SK-N-SH treated with all-trans-retinoic acid at 6 μM for 48 hours (cell line): ENCODE measurements around the gene MYRF.

ENCODE experiments used
- ATAC-seq: fragments of 200-7000 bp; cut with Tn5 transposase; 3 replicates; pipeline ENCODE4 v1.9.1; 2020; ENCODE audit warnings: mild to moderate bottlenecking, moderate library complexity
- ARNTL ChIP-seq: fragments of 450-650 bp; formaldehyde crosslinking; IDR thresholded peaks from 2 replicates; pipeline ENCODE4 v1.5.0; 2020; ENCODE audit warnings: low read depth, mild to moderate bottlenecking, moderate library complexity, borderline replicate concordance
- BACH2 ChIP-seq: fragments of 250-450 bp; sonication (Bioruptor Pico); IDR thresholded peaks from 2 replicates; pipeline ENCODE4 v1.9.0; 2021; ENCODE audit warnings: mild to moderate bottlenecking, borderline replicate concordance
- CSDC2 ChIP-seq: fragments of 250-450 bp; sonication (Bioruptor Pico); IDR thresholded peaks from 2 replicates; pipeline ENCODE4 v1.5.0; 2020; ENCODE audit warnings: mild to moderate bottlenecking, moderate library complexity
- ESRRG ChIP-seq: fragments of 250-450 bp; sonication (Bioruptor Pico); IDR thresholded peaks from 2 replicates; pipeline ENCODE4 v1.6.1; 2021; ENCODE audit warnings: mild to moderate bottlenecking
- GLIS3 ChIP-seq: fragments of 250-450 bp; sonication (Bioruptor Pico); IDR thresholded peaks from 2 replicates; pipeline ENCODE4 v1.5.0; 2020; ENCODE audit warnings: mild to moderate bottlenecking, moderate library complexity
- ISL1 ChIP-seq: fragments of 250-450 bp; sonication (Bioruptor Pico); IDR thresholded peaks from 2 replicates; pipeline ENCODE4 v2.1.2; 2022; ENCODE audit warnings: mild to moderate bottlenecking, moderate library complexity
- OSR1 ChIP-seq: fragments of 250-450 bp; sonication (Bioruptor Pico); IDR thresholded peaks from 2 replicates; pipeline ENCODE4 v1.8.0; 2022; ENCODE audit warnings: moderate library complexity, mild to moderate bottlenecking, inconsistent platforms
- PPARA ChIP-seq: fragments of 250-450 bp; sonication (Bioruptor Pico); IDR thresholded peaks from 2 replicates; pipeline ENCODE4 v1.5.0; 2020; ENCODE audit warnings: mild to moderate bottlenecking, borderline replicate concordance
- RARB ChIP-seq: fragments of 250-450 bp; sonication (Bioruptor Pico); IDR thresholded peaks from 2 replicates; pipeline ENCODE4 v1.8.0; 2021; ENCODE audit warnings: mild to moderate bottlenecking, moderate library complexity
- SNAI2 ChIP-seq: fragments of 250-450 bp; sonication (Bioruptor Pico); IDR thresholded peaks from 2 replicates; pipeline ENCODE4 v1.5.0; 2020; ENCODE audit warnings: mild to moderate bottlenecking, moderate library complexity
- TCF4 ChIP-seq: fragments of 250-450 bp; sonication (Bioruptor Pico); IDR thresholded peaks from 2 replicates; pipeline ENCODE4 v1.8.0; 2021; ENCODE audit warnings: mild to moderate bottlenecking, moderate library complexity, borderline replicate concordance
- TOX ChIP-seq: fragments of 250-450 bp; sonication (Bioruptor Pico); IDR thresholded peaks from 2 replicates; pipeline ENCODE4 v1.8.0; 2021; ENCODE audit warnings: mild to moderate bottlenecking, moderate library complexity, borderline replicate concordance
- ZC3H10 ChIP-seq: fragments of 250-450 bp; sonication (Bioruptor Pico); IDR thresholded peaks from 2 replicates; pipeline ENCODE4 v1.5.1; 2021; ENCODE audit warnings: mild to moderate bottlenecking, moderate library complexity
- ZFP30 ChIP-seq: fragments of 450-650 bp; formaldehyde crosslinking; IDR thresholded peaks from 2 replicates; pipeline ENCODE4 v1.5.0; 2022; ENCODE audit warnings: mild to moderate bottlenecking, moderate library complexity
- ZNF565 ChIP-seq: fragments of 450-650 bp; formaldehyde crosslinking; conservative IDR thresholded peaks from 2 replicates; pipeline ENCODE4 v1.5.0; 2020; ENCODE audit warnings: low read depth, mild to moderate bottlenecking, moderate library complexity
- ZNF70 ChIP-seq: fragments of 450-650 bp; formaldehyde crosslinking; IDR thresholded peaks from 2 replicates; pipeline ENCODE4 v1.5.0; 2020; ENCODE audit warnings: mild to moderate bottlenecking, moderate library complexity
- ZNF8 ChIP-seq: fragments of 450-650 bp; formaldehyde crosslinking; IDR thresholded peaks from 2 replicates; pipeline ENCODE4 v1.5.0; 2020; ENCODE audit warnings: mild to moderate bottlenecking, moderate library complexity
- TF ChIP-seq, protein P1 (sequence below): fragments of 250-450 bp; sonication (Bioruptor Pico); IDR thresholded peaks from 2 replicates; pipeline ENCODE4 v1.5.1; 2021; ENCODE audit warnings: mild to moderate bottlenecking, moderate library complexity
- TF ChIP-seq, protein P2 (sequence below): fragments of 250-450 bp; sonication (Bioruptor Pico); IDR thresholded peaks from 2 replicates; pipeline ENCODE4 v1.5.0; 2020; ENCODE audit warnings: mild to moderate bottlenecking, moderate library complexity
- TF ChIP-seq, protein P3 (sequence below): fragments of 250-450 bp; sonication (Bioruptor Pico); IDR thresholded peaks from 2 replicates; pipeline ENCODE4 v1.8.0; 2021; ENCODE audit warnings: low read depth, mild to moderate bottlenecking, moderate library complexity, borderline replicate concordance
- TF ChIP-seq, protein P4 (sequence below): fragments of 250-450 bp; sonication (Bioruptor Pico); IDR thresholded peaks from 2 replicates; pipeline ENCODE4 v1.5.1; 2020; ENCODE audit warnings: low read depth, mild to moderate bottlenecking, moderate library complexity
- TF ChIP-seq, protein P5 (sequence below): fragments of 250-450 bp; sonication (Bioruptor Pico); IDR thresholded peaks from 2 replicates; pipeline ENCODE4 v1.8.0; 2020; ENCODE audit warnings: mild to moderate bottlenecking, moderate library complexity, borderline replicate concordance

The MYRF gene

DNA sequence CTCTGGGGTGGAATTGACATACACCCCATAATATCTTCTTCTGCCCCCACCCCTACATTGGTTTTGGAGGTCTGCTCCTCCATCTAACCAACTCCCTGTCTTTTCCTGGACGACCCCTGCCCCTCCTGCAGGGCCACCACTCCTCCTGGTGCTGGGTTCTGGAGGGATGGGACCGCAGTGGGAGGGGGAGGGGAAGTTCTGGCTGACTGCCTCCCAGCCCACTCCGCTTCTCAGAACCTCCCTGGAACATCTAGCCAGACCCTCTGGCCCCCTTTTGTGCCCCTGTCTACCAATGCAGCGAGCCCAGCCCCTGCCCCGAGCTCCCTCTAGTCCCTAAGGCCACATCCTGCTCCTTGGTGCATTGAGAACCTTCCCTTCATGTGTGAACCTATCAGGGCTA is 1.2 kb downstream of the MYRF start (continued):
- TF ChIP-seq, protein P1, sequence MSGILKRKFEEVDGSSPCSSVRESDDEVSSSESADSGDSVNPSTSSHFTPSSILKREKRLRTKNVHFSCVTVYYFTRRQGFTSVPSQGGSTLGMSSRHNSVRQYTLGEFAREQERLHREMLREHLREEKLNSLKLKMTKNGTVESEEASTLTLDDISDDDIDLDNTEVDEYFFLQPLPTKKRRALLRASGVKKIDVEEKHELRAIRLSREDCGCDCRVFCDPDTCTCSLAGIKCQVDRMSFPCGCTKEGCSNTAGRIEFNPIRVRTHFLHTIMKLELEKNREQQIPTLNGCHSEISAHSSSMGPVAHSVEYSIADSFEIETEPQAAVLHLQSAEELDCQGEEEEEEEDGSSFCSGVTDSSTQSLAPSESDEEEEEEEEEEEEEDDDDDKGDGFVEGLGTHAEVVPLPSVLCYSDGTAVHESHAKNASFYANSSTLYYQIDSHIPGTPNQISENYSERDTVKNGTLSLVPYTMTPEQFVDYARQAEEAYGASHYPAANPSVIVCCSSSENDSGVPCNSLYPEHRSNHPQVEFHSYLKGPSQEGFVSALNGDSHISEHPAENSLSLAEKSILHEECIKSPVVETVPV (CRISPR knock-in tag), result no peak
- TF ChIP-seq SNAI2 (CRISPR knock-in tag) (no peak), ARNTL (CRISPR knock-in tag) (no peak), ZC3H10 (no peak), ZNF8 (CRISPR knock-in tag) (no peak), ZFP30 (CRISPR knock-in tag) (no peak)

DNA sequence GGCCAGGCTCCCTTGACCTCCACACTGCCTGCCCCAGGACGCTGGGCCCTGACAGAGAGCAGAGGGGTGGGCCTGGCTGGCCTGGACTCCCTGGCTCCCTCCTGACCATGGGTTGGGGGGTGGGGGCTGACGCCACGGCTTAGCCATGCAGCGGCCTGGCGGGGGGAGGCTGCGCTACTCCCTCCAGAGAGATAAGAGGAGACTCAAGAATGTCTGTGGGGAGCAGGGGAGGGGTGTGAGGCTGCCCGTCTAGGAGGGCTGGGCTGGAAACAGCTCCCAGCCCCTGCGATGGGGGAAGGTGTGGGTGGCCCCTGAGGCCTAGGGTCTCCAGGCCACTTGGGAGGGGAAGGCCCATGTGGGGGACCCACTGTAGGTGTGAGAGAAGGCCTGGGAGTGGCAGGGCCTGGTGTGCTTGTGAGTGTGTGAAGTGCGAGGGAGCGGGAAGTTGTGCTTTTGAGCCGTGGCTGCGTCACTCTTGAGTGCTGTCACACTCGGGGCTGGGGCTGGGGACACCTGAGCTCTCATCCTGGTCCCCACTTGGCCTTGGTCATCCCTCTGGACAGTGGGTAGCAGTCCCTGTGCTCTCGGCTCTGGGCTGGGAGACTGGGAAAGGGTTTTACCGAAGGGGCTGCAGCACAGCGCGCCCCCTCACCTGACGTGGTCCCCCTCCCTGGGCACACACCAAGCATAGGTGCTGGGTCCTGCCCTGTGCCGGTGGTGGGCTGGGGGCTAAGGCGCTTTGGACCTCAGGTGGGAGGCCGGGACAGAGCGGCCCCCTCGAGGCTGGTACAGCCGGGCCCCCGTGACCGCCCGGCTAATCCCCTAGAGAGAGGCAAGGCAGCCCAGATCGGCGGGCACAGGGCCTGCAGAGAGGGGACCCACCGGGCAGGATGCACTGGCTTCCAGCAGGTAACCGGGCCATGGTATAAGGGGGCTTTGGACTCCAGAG is 2.4 kb downstream of the MYRF start:
- no peak for TF ChIP-seq TCF4 (CRISPR knock-in tag)
- TF ChIP-seq ARNTL (CRISPR knock-in tag), result no peak
- TF ChIP-seq SNAI2 (CRISPR knock-in tag), result no peak
- TF ChIP-seq GLIS3 (CRISPR knock-in tag), result no peak
- TF ChIP-seq, protein P2, sequence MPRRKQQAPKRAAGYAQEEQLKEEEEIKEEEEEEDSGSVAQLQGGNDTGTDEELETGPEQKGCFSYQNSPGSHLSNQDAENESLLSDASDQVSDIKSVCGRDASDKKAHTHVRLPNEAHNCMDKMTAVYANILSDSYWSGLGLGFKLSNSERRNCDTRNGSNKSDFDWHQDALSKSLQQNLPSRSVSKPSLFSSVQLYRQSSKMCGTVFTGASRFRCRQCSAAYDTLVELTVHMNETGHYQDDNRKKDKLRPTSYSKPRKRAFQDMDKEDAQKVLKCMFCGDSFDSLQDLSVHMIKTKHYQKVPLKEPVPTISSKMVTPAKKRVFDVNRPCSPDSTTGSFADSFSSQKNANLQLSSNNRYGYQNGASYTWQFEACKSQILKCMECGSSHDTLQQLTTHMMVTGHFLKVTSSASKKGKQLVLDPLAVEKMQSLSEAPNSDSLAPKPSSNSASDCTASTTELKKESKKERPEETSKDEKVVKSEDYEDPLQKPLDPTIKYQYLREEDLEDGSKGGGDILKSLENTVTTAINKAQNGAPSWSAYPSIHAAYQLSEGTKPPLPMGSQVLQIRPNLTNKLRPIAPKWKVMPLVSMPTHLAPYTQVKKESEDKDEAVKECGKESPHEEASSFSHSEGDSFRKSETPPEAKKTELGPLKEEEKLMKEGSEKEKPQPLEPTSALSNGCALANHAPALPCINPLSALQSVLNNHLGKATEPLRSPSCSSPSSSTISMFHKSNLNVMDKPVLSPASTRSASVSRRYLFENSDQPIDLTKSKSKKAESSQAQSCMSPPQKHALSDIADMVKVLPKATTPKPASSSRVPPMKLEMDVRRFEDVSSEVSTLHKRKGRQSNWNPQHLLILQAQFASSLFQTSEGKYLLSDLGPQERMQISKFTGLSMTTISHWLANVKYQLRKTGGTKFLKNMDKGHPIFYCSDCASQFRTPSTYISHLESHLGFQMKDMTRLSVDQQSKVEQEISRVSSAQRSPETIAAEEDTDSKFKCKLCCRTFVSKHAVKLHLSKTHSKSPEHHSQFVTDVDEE, result no peak
- TF ChIP-seq ISL1 (CRISPR knock-in tag), result no peak
- TF ChIP-seq ESRRG (CRISPR knock-in tag), result no peak
- TF ChIP-seq BACH2 (CRISPR knock-in tag), result no peak
- no peak for TF ChIP-seq OSR1
- TF ChIP-seq, protein P1 (CRISPR knock-in tag), result no peak
- no peak for TF ChIP-seq ZNF8 (CRISPR knock-in tag)
- TF ChIP-seq CSDC2, result no peak
- TF ChIP-seq, protein P3, sequence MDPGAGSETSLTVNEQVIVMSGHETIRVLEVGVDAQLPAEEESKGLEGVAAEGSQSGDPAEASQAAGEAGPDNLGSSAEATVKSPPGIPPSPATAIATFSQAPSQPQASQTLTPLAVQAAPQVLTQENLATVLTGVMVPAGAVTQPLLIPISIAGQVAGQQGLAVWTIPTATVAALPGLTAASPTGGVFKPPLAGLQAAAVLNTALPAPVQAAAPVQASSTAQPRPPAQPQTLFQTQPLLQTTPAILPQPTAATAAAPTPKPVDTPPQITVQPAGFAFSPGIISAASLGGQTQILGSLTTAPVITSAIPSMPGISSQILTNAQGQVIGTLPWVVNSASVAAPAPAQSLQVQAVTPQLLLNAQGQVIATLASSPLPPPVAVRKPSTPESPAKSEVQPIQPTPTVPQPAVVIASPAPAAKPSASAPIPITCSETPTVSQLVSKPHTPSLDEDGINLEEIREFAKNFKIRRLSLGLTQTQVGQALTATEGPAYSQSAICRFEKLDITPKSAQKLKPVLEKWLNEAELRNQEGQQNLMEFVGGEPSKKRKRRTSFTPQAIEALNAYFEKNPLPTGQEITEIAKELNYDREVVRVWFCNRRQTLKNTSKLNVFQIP (CRISPR knock-in tag), result no peak
- TF ChIP-seq ZC3H10, result no peak
- no peak for TF ChIP-seq ZNF565 (CRISPR knock-in tag)
- TF ChIP-seq, protein P4, sequence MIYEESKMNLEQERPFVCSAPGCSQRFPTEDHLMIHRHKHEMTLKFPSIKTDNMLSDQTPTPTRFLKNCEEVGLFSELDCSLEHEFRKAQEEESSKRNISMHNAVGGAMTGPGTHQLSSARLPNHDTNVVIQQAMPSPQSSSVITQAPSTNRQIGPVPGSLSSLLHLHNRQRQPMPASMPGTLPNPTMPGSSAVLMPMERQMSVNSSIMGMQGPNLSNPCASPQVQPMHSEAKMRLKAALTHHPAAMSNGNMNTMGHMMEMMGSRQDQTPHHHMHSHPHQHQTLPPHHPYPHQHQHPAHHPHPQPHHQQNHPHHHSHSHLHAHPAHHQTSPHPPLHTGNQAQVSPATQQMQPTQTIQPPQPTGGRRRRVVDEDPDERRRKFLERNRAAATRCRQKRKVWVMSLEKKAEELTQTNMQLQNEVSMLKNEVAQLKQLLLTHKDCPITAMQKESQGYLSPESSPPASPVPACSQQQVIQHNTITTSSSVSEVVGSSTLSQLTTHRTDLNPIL (CRISPR knock-in tag), result no peak
- no peak for TF ChIP-seq ZFP30 (CRISPR knock-in tag)
- ATAC-seq, result no peak

DNA sequence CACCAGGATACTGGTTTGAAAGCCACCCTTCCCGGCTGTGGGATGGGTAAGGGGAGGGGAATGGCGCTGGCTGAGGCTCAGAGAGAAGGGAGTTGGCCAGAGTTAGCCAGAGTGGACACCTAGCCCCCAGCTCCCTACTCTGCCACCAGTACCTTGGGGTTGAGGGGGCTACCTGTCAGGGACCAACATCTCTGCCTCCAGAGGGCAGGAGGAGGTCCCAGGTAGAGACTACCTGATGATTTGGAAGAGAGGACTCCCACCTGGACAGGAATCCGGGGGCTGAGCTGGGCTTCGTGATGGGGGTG is 3.7 kb downstream of the MYRF start:
- no peak for ATAC-seq
- TF ChIP-seq, protein P4 (CRISPR knock-in tag), result no peak
- no peak for TF ChIP-seq TOX (CRISPR knock-in tag)
- TF ChIP-seq ZNF70 (CRISPR knock-in tag), result no peak
- no peak for TF ChIP-seq SNAI2 (CRISPR knock-in tag)
- TF ChIP-seq, protein P1 (CRISPR knock-in tag), result no peak
- no peak for TF ChIP-seq RARB (CRISPR knock-in tag)
- TF ChIP-seq ZNF565 (CRISPR knock-in tag), result no peak
- no peak for TF ChIP-seq CSDC2
- TF ChIP-seq ARNTL (CRISPR knock-in tag), result no peak
- TF ChIP-seq PPARA, result no peak
- TF ChIP-seq OSR1, result no peak
- no peak for TF ChIP-seq ISL1 (CRISPR knock-in tag)
- TF ChIP-seq ZC3H10, result no peak
- TF ChIP-seq, protein P5, sequence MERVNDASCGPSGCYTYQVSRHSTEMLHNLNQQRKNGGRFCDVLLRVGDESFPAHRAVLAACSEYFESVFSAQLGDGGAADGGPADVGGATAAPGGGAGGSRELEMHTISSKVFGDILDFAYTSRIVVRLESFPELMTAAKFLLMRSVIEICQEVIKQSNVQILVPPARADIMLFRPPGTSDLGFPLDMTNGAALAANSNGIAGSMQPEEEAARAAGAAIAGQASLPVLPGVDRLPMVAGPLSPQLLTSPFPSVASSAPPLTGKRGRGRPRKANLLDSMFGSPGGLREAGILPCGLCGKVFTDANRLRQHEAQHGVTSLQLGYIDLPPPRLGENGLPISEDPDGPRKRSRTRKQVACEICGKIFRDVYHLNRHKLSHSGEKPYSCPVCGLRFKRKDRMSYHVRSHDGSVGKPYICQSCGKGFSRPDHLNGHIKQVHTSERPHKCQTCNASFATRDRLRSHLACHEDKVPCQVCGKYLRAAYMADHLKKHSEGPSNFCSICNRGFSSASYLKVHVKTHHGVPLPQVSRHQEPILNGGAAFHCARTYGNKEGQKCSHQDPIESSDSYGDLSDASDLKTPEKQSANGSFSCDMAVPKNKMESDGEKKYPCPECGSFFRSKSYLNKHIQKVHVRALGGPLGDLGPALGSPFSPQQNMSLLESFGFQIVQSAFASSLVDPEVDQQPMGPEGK (CRISPR knock-in tag), result no peak
